ENCODE data around the gene ELFN2.

The ELFN2 gene

GRCh38 chr22:37454857-37455686 lies 27.8 kb upstream of the ELFN2 start:
- DNase-seq = peak; percentile 88

GRCh38 chr22:37453696-37454095 lies 26.4 kb upstream of the ELFN2 start:
- no peak for DNase-seq

DNA sequence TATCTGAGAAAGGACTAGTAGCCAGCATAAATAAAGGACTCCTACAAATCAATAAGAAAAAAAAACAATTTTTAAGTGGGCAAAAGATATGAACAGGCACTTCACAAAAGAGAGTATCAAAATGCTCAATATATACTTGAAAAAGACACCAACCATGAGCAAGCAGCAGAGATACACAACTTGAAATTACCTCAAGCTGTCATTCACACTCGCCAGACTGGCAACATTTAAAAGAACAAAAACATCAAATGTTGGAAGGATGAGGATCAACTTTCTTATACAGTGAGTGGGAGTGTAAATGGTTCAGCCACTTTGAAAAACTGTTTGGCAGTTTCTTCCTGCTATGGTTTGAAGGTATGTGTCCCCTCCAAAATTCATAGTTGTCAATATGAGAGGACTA lies 23.9 kb upstream of the ELFN2 start:
- no peak for DNase-seq

- DNase-seq = no peak
Observed at GRCh38 chr22:37449331-37450001, 22.2 kb upstream of the ELFN2 start.

GRCh38 chr22:37448516-37449127 lies 21.3 kb upstream of the ELFN2 start:
- no peak for DNase-seq

DNA sequence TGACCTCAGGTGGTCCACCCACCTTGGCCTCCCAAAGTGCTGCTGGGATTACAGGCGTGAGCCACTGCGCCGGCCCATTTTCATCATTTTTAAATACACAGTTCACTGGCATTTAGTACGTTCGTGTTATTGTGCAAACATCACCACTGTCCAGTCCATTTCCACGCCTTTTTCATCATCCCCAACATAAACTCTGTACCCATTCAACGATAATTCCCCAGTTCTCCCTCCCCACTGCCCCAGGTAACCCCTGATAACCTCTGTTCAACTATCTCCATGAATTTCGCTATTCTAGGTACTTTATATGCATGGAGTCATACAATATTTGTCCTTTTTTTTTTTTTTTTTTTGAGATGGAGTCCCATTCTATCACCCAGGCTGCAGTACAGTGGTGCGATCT lies 18.2 kb upstream of the ELFN2 start:
- no peak for DNase-seq

- no peak for DNase-seq
Observed at GRCh38 chr22:37443977-37444376, 16.7 kb upstream of the ELFN2 start.

DNA sequence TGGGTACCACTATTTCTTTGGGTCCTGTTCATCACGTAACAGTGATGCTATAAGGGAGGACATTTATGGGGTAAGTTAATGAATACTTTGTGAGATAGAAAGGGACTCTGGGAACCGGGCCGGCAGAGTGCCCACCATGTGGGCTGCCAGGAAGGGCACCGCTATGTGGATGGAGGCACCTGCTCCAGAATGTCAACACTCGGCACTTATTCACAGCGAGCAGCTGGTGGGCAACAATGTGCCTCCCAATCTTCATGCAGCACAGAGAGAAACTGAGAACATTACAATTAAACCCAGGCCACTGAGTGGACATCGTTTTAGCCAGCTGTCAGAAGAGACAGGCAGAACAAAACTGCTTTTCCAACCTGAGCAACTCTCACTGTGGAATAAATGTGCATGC lies 15.8 kb upstream of the ELFN2 start:
- no peak for DNase-seq

DNA sequence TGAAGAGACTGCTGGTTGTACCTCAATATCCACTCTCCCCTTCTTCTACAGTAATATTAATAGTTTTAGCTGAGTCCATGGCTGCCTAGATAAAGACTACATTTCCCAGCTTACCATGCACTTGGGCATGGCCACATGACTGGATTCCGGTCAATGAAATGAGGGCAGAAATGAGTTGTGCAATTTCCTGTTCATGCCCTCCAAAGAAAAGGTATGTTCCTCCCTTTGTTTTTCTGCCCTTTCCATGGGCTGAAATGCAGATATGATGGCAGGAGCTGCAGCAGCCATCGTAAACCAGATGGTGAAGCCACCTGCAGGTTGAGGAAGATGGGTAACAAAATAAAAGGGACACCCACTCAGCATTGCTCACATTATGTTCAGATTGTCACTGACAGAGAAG lies 15.3 kb upstream of the ELFN2 start:
- peak; percentile 10 for DNase-seq

DNA sequence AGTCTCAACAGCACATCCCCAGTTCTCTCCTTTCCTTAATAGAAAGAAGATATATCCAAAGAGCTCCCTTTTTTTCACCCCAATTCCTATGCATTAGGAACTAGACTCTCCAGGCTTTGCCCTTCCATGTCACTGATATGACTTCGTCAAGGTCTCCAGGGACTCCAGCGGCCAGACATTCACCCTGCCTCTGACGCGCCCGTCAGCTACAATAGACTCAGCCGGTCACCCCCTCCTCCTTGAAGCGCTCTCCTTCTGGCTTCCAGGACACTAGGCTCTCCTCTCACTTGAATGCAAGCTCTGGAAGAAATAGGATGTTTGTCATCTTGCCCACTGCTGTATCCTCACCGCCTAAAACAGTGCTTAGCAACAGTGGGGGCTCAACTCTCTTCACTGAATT lies 14.9 kb upstream of the ELFN2 start:
- no peak for DNase-seq

DNA sequence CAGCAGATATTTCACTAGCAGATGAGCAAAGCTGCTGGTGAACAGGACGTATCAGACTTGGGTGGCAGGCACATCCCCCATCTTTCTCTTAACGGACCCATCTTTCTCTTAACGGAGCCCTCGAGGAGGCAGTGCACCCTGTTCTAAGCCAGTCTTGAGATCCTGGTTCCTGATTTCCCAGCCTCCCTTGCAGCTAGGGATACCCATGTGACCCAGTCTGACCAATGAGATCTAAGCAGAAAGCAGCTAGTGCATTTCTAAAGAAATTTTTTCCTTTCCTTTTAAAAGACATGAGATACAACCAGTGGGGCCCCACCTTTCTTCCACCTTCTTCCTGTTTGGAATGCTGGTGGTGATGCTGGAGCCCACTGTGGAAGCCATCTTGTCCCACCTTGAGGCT lies 13.6 kb upstream of the ELFN2 start:
- DNase-seq = no peak

GRCh38 chr22:37439347-37439746 lies 12.1 kb upstream of the ELFN2 start:
- no peak for DNase-seq

GRCh38 chr22:37435970-37436603 lies 8.8 kb upstream of the ELFN2 start:
- DNase-seq = no peak

- no peak for DNase-seq
Observed at GRCh38 chr22:37433786-37434185, 6.5 kb upstream of the ELFN2 start.

- DNase-seq = no peak
Observed at GRCh38 chr22:37432708-37433054, 5.4 kb upstream of the ELFN2 start.

- DNase-seq = peak; percentile 100
Observed at GRCh38 chr22:37431801-37432707, 4.8 kb upstream of the ELFN2 start.

GRCh38 chr22:37431366-37431765 lies 4.1 kb upstream of the ELFN2 start:
- peak; percentile 65 for DNase-seq

DNA sequence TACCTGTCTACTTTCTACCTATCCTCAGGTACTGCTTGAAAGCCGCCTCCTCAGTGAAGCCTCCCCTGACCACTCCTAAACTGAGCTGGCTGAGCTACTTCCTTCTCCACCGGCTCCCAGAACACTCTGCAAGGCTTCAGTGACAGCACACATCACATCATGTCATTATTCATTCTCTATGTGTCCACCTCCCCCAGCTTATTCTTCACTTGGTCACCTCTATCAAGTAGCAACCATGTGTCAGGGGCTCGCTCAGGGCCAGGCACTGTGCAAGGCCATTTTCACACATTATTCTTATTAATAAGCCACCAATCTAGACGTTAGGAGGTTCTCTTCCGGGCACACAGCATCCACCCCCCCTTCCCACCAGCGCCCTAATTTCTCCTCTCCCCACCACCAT lies 3.7 kb upstream of the ELFN2 start:
- DNase-seq = peak; percentile 49

DNA sequence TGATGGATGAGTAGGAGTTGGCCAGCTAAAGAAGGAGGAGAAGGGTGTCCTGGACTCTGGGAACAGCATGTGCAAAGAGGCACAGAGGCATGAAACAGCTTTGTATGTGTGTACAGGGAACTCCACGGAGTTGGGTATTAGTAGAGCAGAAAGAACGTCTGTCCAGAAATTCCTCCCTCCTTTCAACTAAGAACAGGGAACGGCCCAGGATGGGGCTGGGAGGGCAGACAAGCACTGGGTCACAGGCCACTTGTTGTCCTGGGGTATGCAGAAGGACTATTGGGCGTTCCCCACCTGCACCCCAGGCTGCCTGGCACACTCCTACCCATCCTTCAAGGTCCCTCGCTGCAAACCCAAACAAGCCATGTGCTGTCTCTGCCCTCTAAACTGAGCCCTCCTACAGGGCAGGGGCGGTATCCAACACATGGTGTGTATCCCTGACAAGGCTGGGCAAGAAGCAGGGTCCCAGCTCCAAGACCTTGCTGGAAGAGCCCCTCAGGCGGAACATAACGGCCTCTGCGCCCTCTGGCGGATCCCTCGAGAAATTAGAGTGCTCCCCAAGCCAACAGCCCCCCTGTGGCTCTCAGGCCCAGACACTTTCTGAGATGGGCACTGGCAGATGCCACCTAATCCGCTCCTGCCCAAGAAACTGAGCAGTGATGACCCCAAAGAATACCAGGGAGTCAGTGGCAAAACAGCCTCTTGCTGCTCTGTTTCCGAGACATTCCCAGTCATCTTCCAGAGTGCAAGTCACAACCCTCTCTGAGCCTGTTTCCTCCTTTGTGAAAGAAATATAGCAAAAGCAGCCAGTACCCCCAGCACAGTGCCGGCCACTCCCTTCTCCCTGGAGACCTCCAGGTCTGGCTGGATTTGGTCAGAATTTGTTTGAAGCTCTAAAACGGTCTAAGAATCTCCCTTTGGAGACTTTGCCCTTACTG lies 1.6 kb upstream of the ELFN2 start:
- no peak for DNase-seq

DNA sequence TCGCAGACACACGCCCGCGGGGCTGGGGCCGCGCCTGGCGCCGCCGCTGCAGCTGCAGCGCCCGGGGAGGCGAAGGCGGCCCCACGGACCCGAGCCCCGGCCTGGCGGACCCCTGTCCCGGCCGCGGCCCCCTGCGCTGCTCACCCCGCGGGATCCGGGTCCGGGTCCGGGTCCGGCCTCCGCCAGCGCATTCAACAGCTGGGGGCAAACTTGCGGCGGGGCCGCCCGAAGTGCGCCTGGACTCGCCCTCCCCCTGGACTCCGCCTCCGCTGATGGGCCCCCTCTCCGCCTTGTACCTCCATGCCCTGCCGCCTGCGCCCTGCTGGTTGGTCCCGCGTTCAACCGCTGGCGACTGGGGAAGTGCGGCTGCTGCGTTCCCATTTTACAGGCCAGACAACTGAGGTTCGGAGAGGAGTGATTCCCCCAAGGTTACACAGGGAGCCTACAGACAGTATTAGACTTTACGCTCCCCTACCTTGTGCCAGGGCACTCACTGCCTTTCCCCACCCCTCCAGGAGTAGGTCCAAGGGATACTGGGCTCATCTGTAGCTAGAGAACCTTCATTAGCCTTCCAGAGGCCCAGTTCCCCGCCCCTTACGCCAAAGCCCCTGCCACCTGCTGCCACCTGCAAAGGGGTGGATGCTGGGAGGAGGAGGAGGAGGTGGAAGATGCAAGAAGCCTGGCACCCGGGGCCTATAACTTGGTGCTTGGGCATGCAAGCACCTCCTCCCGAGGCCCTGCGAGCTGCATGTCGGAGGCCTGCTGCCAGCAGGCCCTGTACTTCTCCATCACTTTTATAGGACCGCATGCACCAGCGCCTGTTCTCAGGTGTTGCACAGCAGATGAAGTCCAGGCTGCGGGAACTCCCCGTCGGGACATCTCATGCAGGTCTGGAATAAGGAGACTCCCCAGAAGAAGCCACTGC lies 694 bp upstream of the ELFN2 start:
- no peak for DNase-seq

All from kidney glomerular epithelial cell (primary cell).